H1 (cell line): ENCODE measurements around the gene AP1G2.

Experiments
- CBX8 ChIP-seq: fragments of 300-800, 300-1000 bp; sonication (generic); IDR thresholded peaks from 2 replicates; pipeline ENCODE4 v1.7.1; 2016; ENCODE audit warnings: low read depth, low read length, borderline replicate concordance
- EZH2 ChIP-seq: fragments of 200-600 bp; sonication (generic); IDR thresholded peaks from 2 replicates; pipeline ENCODE4 v1.7.1; 2012; ENCODE audit warnings: low read depth, mild to moderate bottlenecking, moderate library complexity, low read length, inconsistent platforms; ENCODE audit not compliant: severe bottlenecking
- GTF2F1 ChIP-seq: IDR thresholded peaks from 2 replicates; pipeline ENCODE4 v1.6.1; 2012; ENCODE audit warnings: low read depth, low read length, improper control_type of control experiment, borderline replicate concordance
- JUND ChIP-seq: IDR thresholded peaks from 2 replicates; pipeline ENCODE4 v1.6.1; 2011; ENCODE audit warnings: mild to moderate bottlenecking, improper control_type of control experiment, low read length
- PHF8 ChIP-seq: fragments of 200-600 bp; sonication (generic); conservative IDR thresholded peaks from 2 replicates; pipeline ENCODE4 v1.7.1; 2012; ENCODE audit warnings: low read depth, mild to moderate bottlenecking, inconsistent platforms, low read length, moderate library complexity
- POLR2A ChIP-seq, 2 experiments: IDR thresholded peaks; 1 replicate in 1 of 2; 2 replicates in 1 of 2; pipeline ENCODE4 v1.6.1; 2011; ENCODE audit warnings: low read depth in 2 of 2, low read length in 2 of 2, mild to moderate bottlenecking in 2 of 2; ENCODE audit errors: control extremely low read depth in 1 of 2
- POLR2AphosphoS5 ChIP-seq: IDR thresholded peaks from 2 replicates; pipeline ENCODE4 v1.6.1; 2011; ENCODE audit warnings: low read depth, low read length
- RBBP5 ChIP-seq: IDR thresholded peaks from 2 replicates; pipeline ENCODE4 v1.7.1; 2012; ENCODE audit warnings: low read depth, mild to moderate bottlenecking, inconsistent platforms, low read length, moderate library complexity, borderline replicate concordance
- SIN3A ChIP-seq, 2 experiments: IDR thresholded peaks in 1 of 2; conservative IDR thresholded peaks in 1 of 2; 2 replicates each; pipeline ENCODE4 v1.6.1; 2011 to 2012; ENCODE audit warnings: low read length in 2 of 2, improper control_type of control experiment in 1 of 2, low read depth in 1 of 2, mild to moderate bottlenecking in 1 of 2
- TCF12 ChIP-seq: IDR thresholded peaks from 2 replicates; pipeline ENCODE4 v1.6.1; 2011; ENCODE audit warnings: low read depth, mild to moderate bottlenecking, low read length
- YY1 ChIP-seq: IDR thresholded peaks from 2 replicates; pipeline ENCODE4 v1.6.1; 2011; ENCODE audit warnings: low read depth, mild to moderate bottlenecking, low read length
- TF ChIP-seq, protein P1 (sequence below): fragments of 300-600 bp; sonication (generic); IDR thresholded peaks from 2 replicates; pipeline ENCODE4 v1.7.1; 2012; ENCODE audit warnings: low read length, moderate library complexity, mild to moderate bottlenecking, inconsistent platforms; ENCODE audit not compliant: insufficient replicate concordance
- TF ChIP-seq, protein P2 (sequence below): IDR thresholded peaks from 2 replicates; pipeline ENCODE4 v1.6.1; 2011; ENCODE audit warnings: low read depth, mild to moderate bottlenecking, low read length; ENCODE audit not compliant: insufficient read depth
- TF ChIP-seq, protein P3 (sequence below), 3 experiments: IDR thresholded peaks; 1 replicate in 2 of 3; 2 replicates in 1 of 3; pipeline versions ENCODE4 v1.5.1 to v1.6.1; 2011; ENCODE audit warnings: low read length in 3 of 3, mild to moderate bottlenecking in 3 of 3, inconsistent platforms in 2 of 3, low read depth in 1 of 3, moderate library complexity in 1 of 3; ENCODE audit not compliant: insufficient read depth in 1 of 3; ENCODE audit errors: control extremely low read depth in 1 of 3

DNA sequence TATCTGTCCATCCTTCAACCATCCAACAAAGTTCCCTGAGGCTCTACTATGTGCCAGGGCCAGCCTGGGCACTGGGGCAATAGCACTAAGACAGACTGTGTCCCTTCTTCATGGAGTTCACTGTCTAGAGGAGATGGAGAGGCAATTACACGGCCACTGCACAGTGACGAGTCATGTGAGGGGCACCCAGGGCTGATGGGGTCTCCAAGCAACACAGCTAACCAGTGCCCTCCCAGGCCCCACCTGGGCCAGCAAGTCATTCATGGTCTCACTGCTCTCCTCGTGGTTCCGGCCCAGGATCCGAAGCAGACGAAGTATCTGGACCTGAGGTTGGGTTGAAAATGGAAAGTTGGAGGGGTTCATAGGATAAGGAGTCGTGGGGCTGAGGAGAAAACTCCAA, 2.7 kb downstream of the AP1G2 start:
- TF ChIP-seq POLR2A (IDR thresholded peaks at IDR 0.05; ENCODE audit: control extremely low read depth in 1 of 2, low read depth in 2 of 2, low read length in 2 of 2): no peak
- TF ChIP-seq, protein P1, sequence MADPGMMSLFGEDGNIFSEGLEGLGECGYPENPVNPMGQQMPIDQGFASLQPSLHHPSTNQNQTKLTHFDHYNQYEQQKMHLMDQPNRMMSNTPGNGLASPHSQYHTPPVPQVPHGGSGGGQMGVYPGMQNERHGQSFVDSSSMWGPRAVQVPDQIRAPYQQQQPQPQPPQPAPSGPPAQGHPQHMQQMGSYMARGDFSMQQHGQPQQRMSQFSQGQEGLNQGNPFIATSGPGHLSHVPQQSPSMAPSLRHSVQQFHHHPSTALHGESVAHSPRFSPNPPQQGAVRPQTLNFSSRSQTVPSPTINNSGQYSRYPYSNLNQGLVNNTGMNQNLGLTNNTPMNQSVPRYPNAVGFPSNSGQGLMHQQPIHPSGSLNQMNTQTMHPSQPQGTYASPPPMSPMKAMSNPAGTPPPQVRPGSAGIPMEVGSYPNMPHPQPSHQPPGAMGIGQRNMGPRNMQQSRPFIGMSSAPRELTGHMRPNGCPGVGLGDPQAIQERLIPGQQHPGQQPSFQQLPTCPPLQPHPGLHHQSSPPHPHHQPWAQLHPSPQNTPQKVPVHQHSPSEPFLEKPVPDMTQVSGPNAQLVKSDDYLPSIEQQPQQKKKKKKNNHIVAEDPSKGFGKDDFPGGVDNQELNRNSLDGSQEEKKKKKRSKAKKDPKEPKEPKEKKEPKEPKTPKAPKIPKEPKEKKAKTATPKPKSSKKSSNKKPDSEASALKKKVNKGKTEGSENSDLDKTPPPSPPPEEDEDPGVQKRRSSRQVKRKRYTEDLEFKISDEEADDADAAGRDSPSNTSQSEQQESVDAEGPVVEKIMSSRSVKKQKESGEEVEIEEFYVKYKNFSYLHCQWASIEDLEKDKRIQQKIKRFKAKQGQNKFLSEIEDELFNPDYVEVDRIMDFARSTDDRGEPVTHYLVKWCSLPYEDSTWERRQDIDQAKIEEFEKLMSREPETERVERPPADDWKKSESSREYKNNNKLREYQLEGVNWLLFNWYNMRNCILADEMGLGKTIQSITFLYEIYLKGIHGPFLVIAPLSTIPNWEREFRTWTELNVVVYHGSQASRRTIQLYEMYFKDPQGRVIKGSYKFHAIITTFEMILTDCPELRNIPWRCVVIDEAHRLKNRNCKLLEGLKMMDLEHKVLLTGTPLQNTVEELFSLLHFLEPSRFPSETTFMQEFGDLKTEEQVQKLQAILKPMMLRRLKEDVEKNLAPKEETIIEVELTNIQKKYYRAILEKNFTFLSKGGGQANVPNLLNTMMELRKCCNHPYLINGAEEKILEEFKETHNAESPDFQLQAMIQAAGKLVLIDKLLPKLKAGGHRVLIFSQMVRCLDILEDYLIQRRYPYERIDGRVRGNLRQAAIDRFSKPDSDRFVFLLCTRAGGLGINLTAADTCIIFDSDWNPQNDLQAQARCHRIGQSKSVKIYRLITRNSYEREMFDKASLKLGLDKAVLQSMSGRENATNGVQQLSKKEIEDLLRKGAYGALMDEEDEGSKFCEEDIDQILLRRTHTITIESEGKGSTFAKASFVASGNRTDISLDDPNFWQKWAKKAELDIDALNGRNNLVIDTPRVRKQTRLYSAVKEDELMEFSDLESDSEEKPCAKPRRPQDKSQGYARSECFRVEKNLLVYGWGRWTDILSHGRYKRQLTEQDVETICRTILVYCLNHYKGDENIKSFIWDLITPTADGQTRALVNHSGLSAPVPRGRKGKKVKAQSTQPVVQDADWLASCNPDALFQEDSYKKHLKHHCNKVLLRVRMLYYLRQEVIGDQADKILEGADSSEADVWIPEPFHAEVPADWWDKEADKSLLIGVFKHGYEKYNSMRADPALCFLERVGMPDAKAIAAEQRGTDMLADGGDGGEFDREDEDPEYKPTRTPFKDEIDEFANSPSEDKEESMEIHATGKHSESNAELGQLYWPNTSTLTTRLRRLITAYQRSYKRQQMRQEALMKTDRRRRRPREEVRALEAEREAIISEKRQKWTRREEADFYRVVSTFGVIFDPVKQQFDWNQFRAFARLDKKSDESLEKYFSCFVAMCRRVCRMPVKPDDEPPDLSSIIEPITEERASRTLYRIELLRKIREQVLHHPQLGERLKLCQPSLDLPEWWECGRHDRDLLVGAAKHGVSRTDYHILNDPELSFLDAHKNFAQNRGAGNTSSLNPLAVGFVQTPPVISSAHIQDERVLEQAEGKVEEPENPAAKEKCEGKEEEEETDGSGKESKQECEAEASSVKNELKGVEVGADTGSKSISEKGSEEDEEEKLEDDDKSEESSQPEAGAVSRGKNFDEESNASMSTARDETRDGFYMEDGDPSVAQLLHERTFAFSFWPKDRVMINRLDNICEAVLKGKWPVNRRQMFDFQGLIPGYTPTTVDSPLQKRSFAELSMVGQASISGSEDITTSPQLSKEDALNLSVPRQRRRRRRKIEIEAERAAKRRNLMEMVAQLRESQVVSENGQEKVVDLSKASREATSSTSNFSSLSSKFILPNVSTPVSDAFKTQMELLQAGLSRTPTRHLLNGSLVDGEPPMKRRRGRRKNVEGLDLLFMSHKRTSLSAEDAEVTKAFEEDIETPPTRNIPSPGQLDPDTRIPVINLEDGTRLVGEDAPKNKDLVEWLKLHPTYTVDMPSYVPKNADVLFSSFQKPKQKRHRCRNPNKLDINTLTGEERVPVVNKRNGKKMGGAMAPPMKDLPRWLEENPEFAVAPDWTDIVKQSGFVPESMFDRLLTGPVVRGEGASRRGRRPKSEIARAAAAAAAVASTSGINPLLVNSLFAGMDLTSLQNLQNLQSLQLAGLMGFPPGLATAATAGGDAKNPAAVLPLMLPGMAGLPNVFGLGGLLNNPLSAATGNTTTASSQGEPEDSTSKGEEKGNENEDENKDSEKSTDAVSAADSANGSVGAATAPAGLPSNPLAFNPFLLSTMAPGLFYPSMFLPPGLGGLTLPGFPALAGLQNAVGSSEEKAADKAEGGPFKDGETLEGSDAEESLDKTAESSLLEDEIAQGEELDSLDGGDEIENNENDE: no peak
- 0 out of 2 replicates have a peak, but pooled peaks have one; percentile 10 for TF ChIP-seq POLR2AphosphoS5
- TF ChIP-seq GTF2F1: no peak
- no peak for TF ChIP-seq TCF12
- no peak for TF ChIP-seq CBX8
- no peak for TF ChIP-seq EZH2
- TF ChIP-seq, protein P2, sequence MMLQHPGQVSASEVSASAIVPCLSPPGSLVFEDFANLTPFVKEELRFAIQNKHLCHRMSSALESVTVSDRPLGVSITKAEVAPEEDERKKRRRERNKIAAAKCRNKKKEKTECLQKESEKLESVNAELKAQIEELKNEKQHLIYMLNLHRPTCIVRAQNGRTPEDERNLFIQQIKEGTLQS: no peak
- TF ChIP-seq JUND: no peak
- TF ChIP-seq, protein P3, sequence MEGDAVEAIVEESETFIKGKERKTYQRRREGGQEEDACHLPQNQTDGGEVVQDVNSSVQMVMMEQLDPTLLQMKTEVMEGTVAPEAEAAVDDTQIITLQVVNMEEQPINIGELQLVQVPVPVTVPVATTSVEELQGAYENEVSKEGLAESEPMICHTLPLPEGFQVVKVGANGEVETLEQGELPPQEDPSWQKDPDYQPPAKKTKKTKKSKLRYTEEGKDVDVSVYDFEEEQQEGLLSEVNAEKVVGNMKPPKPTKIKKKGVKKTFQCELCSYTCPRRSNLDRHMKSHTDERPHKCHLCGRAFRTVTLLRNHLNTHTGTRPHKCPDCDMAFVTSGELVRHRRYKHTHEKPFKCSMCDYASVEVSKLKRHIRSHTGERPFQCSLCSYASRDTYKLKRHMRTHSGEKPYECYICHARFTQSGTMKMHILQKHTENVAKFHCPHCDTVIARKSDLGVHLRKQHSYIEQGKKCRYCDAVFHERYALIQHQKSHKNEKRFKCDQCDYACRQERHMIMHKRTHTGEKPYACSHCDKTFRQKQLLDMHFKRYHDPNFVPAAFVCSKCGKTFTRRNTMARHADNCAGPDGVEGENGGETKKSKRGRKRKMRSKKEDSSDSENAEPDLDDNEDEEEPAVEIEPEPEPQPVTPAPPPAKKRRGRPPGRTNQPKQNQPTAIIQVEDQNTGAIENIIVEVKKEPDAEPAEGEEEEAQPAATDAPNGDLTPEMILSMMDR (IDR thresholded peaks at IDR 0.05; ENCODE audit: control extremely low read depth in 1 of 3, insufficient read depth in 1 of 3, low read depth in 1 of 3, low read length in 3 of 3): no peak
- no peak for TF ChIP-seq PHF8
- no peak for TF ChIP-seq YY1
- TF ChIP-seq SIN3A (conservative IDR thresholded peaks at IDR 0.05 in 1 of 2, IDR thresholded peaks at IDR 0.05 in 1 of 2; ENCODE audit: low read depth in 1 of 2, low read length in 2 of 2): no peak
- TF ChIP-seq RBBP5: no peak
